H9 (cell line): ENCODE data around the gene ADARB2. TPM values are rescaled to one million over a fixed set of nuclear protein-coding genes. Genes with fewer than 3 reads are reported as not detected.

ENCODE experiments used
- DNase-seq: peaks from one replicate; pipeline ENCODE4 v3.0.0-alpha.2; 2017
- H2AFZ ChIP-seq: one replicate; pipeline ENCODE4 v1.6.1; 2013; ENCODE audit warnings: mild to moderate bottlenecking, low read length, control low read depth, moderate library complexity
- H2AK5ac ChIP-seq: 2 replicates; pipeline ENCODE4 v1.6.1; 2013; ENCODE audit warnings: low read length, control low read depth, mixed read lengths; ENCODE audit not compliant: insufficient read length
- H2BK120ac ChIP-seq: one replicate; pipeline ENCODE4 v1.6.1; 2013; ENCODE audit warnings: low read depth, mild to moderate bottlenecking, low read length, control low read depth, inconsistent platforms; ENCODE audit not compliant: poor library complexity, severe bottlenecking
- H2BK12ac ChIP-seq: 2 replicates; pipeline ENCODE4 v1.6.1; 2013; ENCODE audit warnings: low read length, control low read depth, mixed read lengths, low read depth; ENCODE audit not compliant: insufficient read length
- H2BK15ac ChIP-seq: 2 replicates; pipeline ENCODE4 v1.6.1; 2013; ENCODE audit warnings: low read depth, low read length, control low read depth
- H2BK20ac ChIP-seq: one replicate; pipeline ENCODE4 v1.6.1; 2013; ENCODE audit warnings: low read depth, mild to moderate bottlenecking, low read length, control low read depth, inconsistent platforms; ENCODE audit not compliant: poor library complexity, severe bottlenecking
- H2BK5ac ChIP-seq: 2 replicates; pipeline ENCODE4 v1.6.1; 2013; ENCODE audit warnings: low read length, control low read depth, mixed read lengths; ENCODE audit not compliant: insufficient read length
- H3K14ac ChIP-seq: 2 replicates; pipeline ENCODE4 v1.6.1; 2013; ENCODE audit warnings: low read length, control low read depth; ENCODE audit not compliant: insufficient read depth
- H3K18ac ChIP-seq: 2 replicates; pipeline ENCODE4 v1.6.1; 2013; ENCODE audit warnings: low read depth, mild to moderate bottlenecking, mixed read lengths, low read length, control low read depth; ENCODE audit not compliant: insufficient read length
- H3K23ac ChIP-seq: 2 replicates; pipeline ENCODE4 v1.6.1; 2013; ENCODE audit warnings: low read length, control low read depth, mixed read lengths, low read depth; ENCODE audit not compliant: insufficient read length
- H3K23me2 ChIP-seq: 2 replicates; pipeline ENCODE4 v1.6.1; 2013; ENCODE audit warnings: low read depth, mild to moderate bottlenecking, mixed read lengths, low read length, control low read depth; ENCODE audit not compliant: insufficient read length, poor library complexity, severe bottlenecking
- H3K27ac ChIP-seq: 2 replicates; pipeline ENCODE4 v1.5.1; 2013; ENCODE audit warnings: low read length, control low read depth, mixed read lengths, low read depth; ENCODE audit not compliant: insufficient read length
- H3K27me3 ChIP-seq: 2 replicates; pipeline ENCODE4 v1.6.1; 2013; ENCODE audit warnings: low read length, control low read depth, inconsistent platforms; ENCODE audit not compliant: insufficient read depth
- H3K4ac ChIP-seq: 2 replicates; pipeline ENCODE4 v1.6.1; 2013; ENCODE audit warnings: low read depth, mild to moderate bottlenecking, control low read depth, inconsistent platforms, low read length, moderate library complexity
- H3K4me1 ChIP-seq: 2 replicates; pipeline ENCODE4 v1.6.1; 2013; ENCODE audit warnings: low read length, control low read depth, inconsistent platforms; ENCODE audit not compliant: insufficient read depth
- H3K4me2 ChIP-seq: 2 replicates; pipeline ENCODE4 v1.6.1; 2013; ENCODE audit warnings: low read length, control low read depth, mixed read lengths; ENCODE audit not compliant: insufficient read length, insufficient read depth
- H3K56ac ChIP-seq: 2 replicates; pipeline ENCODE4 v1.6.1; 2013; ENCODE audit warnings: low read depth, mild to moderate bottlenecking, mixed read lengths, low read length, control low read depth; ENCODE audit not compliant: insufficient read length
- H3K79me1 ChIP-seq: 2 replicates; pipeline ENCODE4 v1.6.1; 2013; ENCODE audit warnings: low read depth, mild to moderate bottlenecking, moderate library complexity, low read length, control low read depth, inconsistent platforms; ENCODE audit not compliant: insufficient read depth, poor library complexity, severe bottlenecking
- H3K79me2 ChIP-seq: 2 replicates; pipeline ENCODE4 v1.6.1; 2013; ENCODE audit warnings: low read length, control low read depth, inconsistent platforms; ENCODE audit not compliant: insufficient read depth
- H3K9ac ChIP-seq: 2 replicates; pipeline ENCODE4 v1.6.1; 2013; ENCODE audit warnings: low read length, control low read depth, mixed read lengths; ENCODE audit not compliant: insufficient read length; ENCODE audit errors: extremely low read depth
- H3K9me3 ChIP-seq: one replicate; pipeline ENCODE4 v1.6.1; 2013; ENCODE audit warnings: low read depth, low read length, inconsistent platforms; ENCODE audit not compliant: control insufficient read depth
- H3T11ph ChIP-seq: one replicate; pipeline ENCODE4 v1.6.1; 2013; ENCODE audit warnings: mild to moderate bottlenecking, low read length, control low read depth, inconsistent platforms
- H4K20me1 ChIP-seq: one replicate; pipeline ENCODE4 v1.6.1; 2013; ENCODE audit not compliant: control insufficient read depth, insufficient read length, insufficient read depth
- H4K5ac ChIP-seq: 2 replicates; pipeline ENCODE4 v1.6.1; 2013; ENCODE audit warnings: low read depth, mild to moderate bottlenecking, mixed read lengths, low read length, control low read depth; ENCODE audit not compliant: insufficient read length
- H4K8ac ChIP-seq: replicated peaks from 2 replicates; pipeline ENCODE4 v1.6.1; 2013; ENCODE audit warnings: low read length, control low read depth, mixed read lengths, low read depth; ENCODE audit not compliant: insufficient read length
- H4K91ac ChIP-seq: 2 replicates; pipeline ENCODE4 v1.6.1; 2013; ENCODE audit warnings: low read depth, mild to moderate bottlenecking, moderate library complexity, mixed read lengths, low read length, control low read depth; ENCODE audit not compliant: insufficient read length
- H3K27ac Mint-ChIP-seq, 3 experiments: 2 replicates in 2 of 3; 3 replicates in 1 of 3; pipeline ENCODE4 v1.8.0; 2020 to 2021; ENCODE audit warnings: mixed read lengths in 3 of 3, mild to moderate bottlenecking in 1 of 3, moderate library complexity in 1 of 3
- H3K27me3 Mint-ChIP-seq: 2 replicates; pipeline ENCODE4 v1.8.0; 2021; ENCODE audit warnings: low read depth, mild to moderate bottlenecking, moderate library complexity, mixed read lengths
- H3K36me3 Mint-ChIP-seq, 3 experiments: 2 replicates in 2 of 3; 3 replicates in 1 of 3; pipeline ENCODE4 v1.8.0; 2020 to 2021; ENCODE audit warnings: low read depth in 3 of 3, mixed read lengths in 3 of 3; ENCODE audit not compliant: insufficient read depth in 1 of 3
- H3K4me1 Mint-ChIP-seq, 2 experiments: 2 replicates each; pipeline ENCODE4 v1.8.0; 2020; ENCODE audit warnings: mixed read lengths in 2 of 2
- H3K4me3 Mint-ChIP-seq, 2 experiments: 2 replicates in 1 of 2; 3 replicates in 1 of 2; pipeline ENCODE4 v1.8.0; 2020 to 2021; ENCODE audit warnings: mild to moderate bottlenecking in 2 of 2, mixed read lengths in 2 of 2, moderate library complexity in 1 of 2
- H3K9me3 Mint-ChIP-seq, 2 experiments: 2 replicates in 1 of 2; 3 replicates in 1 of 2; pipeline ENCODE4 v1.8.0; 2020; ENCODE audit warnings: mild to moderate bottlenecking in 2 of 2, mixed read lengths in 2 of 2, moderate library complexity in 1 of 2
- CTCF ChIP-seq: fragments of 200-600 bp; sonication (generic); conservative IDR thresholded peaks from 3 replicates; pipeline ENCODE4 v1.8.0; 2021; ENCODE audit warnings: antibody characterized with exemption, mild to moderate bottlenecking
- WGBS: extraction: QIAGEN DNeasy Blood & Tissue Kit; methylation state at CpG from one replicate; pipeline ENCODE4 v1.1.7; 2013; ENCODE audit warnings: missing lambda C conversion rate, low lambda C conversion rate, mixed read lengths; ENCODE audit not compliant: insufficient read length; ENCODE audit errors: extremely low coverage; 5-methylcytosine and 5-hydroxymethylcytosine counted together
- total RNA-seq: library from RNA; stranded (reverse); gene quantifications from 2 replicates; pipeline ENCODE4 v1.2.1, GENCODE V29; 2021

ADARB2 gene
- total RNA-seq, 1 experiment from 2014 or later: 0.87 TPM

GRCh38 chr10:1395025-1395480 lies 342.3 kb downstream of the ADARB2 start:
- H4K20me1 ChIP-seq: no peaks in the 10 kb centered on the region
- no peak overlapping the region for H4K8ac ChIP-seq
- H3K4me1 ChIP-seq: no peaks in the 10 kb centered on the region
- Mint-ChIP-seq H3K27me3 (peaks cover 3% of the 10 kb centered on the region), H3K36me3 (no peaks in the 10 kb centered on the region; a peak in 1 of 7 replicates), H3K4me3 (no peak overlapping the region), H3K4me1 (peaks cover 11 to 18% of the 10 kb centered on the region in 2 experiments), H3K27ac (no peak overlapping the region), H3K9me3 (no peaks in the 10 kb centered on the region)
- no peaks in the 10 kb centered on the region for H3K27me3 ChIP-seq
- H2BK12ac ChIP-seq: no peak overlapping the region
- no peak overlapping the region for H2BK120ac ChIP-seq
- H3K14ac ChIP-seq: no peak overlapping the region
- H3K9ac ChIP-seq: no peak overlapping the region
- H3K27ac ChIP-seq: no peak overlapping the region
- H4K91ac ChIP-seq: no peak overlapping the region
- H3K9me3 ChIP-seq: no peaks in the 10 kb centered on the region
- H3K4me2 ChIP-seq: no peak overlapping the region
- H2BK5ac ChIP-seq: no peak overlapping the region
- H3K4ac ChIP-seq: no peak overlapping the region
- no peak overlapping the region for H3K23ac ChIP-seq
- H2BK20ac ChIP-seq: no peak overlapping the region
- H3K23me2 ChIP-seq: no peaks in the 10 kb centered on the region
- no peak overlapping the region for H2AK5ac ChIP-seq
- TF ChIP-seq CTCF: no peak
- H2BK15ac ChIP-seq: no peak overlapping the region
- H3K56ac ChIP-seq: no peak overlapping the region
- no peaks in the 10 kb centered on the region for H3K79me1 ChIP-seq
- no peak overlapping the region for H2AFZ ChIP-seq
- WGBS: no CpG with 5 or more reads among the region's 11 CpGs
- H3K18ac ChIP-seq: no peak overlapping the region
- H3T11ph ChIP-seq: no peak overlapping the region
- H3K79me2 ChIP-seq: no peaks in the 10 kb centered on the region
- H4K5ac ChIP-seq: no peak overlapping the region
- DNase-seq: no peak
